HepG2 (cell line): Measurements from ENCODE around the gene MAP2K6. TPM values are rescaled to one million over a fixed set of nuclear protein-coding genes. Genes with fewer than 3 reads are reported as not detected.

Source experiments
- ATAC-seq: fragments of 200-7000 bp; cut with Tn5 transposase; 3 replicates; pipeline ENCODE4 v1.9.1; 2020; ENCODE audit warnings: mild to moderate bottlenecking, moderate library complexity
- BruUV-seq: library from RNA; stranded (reverse); fragments of 400-500 nt; replicated peaks from 2 replicates; lab custom pipeline; 2021; lab: Mats Ljungman, UMichigan
- CTCF ChIA-PET: fragments of 300-600 bp; formaldehyde crosslinking; extraction: SDS; loops from one replicate; lab custom pipeline; 2021; ENCODE audit warnings: low total read pairs, inconsistent platforms, low intra/inter-chr PET ratio; lab: Yijun Ruan, JAX
- POLR2A ChIA-PET: fragments of 350-600 bp; sonication (Branson Sonifier 250); formaldehyde crosslinking; loops from one replicate; lab custom pipeline; 2020; ENCODE audit warnings: antibody characterized with exemption, inconsistent platforms; lab: Yijun Ruan, JAX
- DNase-seq: peaks from one replicate; pipeline ENCODE4 v3.0.0-alpha.2; 2015; ENCODE audit warnings: low spot score
- FAIRE-seq: peaks from 3 replicates; lab custom pipeline; 2011; peaks lifted over from hg19 to GRCh38; lab: Jason Lieb, UNC
- H2AFZ ChIP-seq: one replicate; pipeline ENCODE4 v1.6.1; 2011; ENCODE audit warnings: low read length, inconsistent platforms
- H3K27ac ChIP-seq: fragments of 300-600 bp; 3 replicates; pipeline ENCODE4 v1.8.0; 2011; ENCODE audit warnings: mixed run types, mild to moderate bottlenecking, mixed read lengths, low read length, inconsistent platforms; ENCODE audit not compliant: insufficient read depth; ENCODE audit errors: extremely low read length
- H3K27me3 ChIP-seq, 2 experiments: fragments of 200-600 bp in 1 of 2; 2 replicates in 1 of 2; 3 replicates in 1 of 2; pipeline versions ENCODE4 v1.6.0 to v1.8.0; 2011; ENCODE audit warnings: low read length in 2 of 2, mild to moderate bottlenecking in 2 of 2, moderate library complexity in 2 of 2, inconsistent platforms in 1 of 2; ENCODE audit not compliant: insufficient read depth in 2 of 2, control insufficient read depth in 1 of 2
- H3K36me3 ChIP-seq, 2 experiments: fragments of 200-600 bp in 1 of 2; replicated peaks in 1 of 2; 2 replicates in 1 of 2; 3 replicates in 1 of 2; pipeline versions ENCODE4 v1.5.1 to v1.8.0; 2011; ENCODE audit warnings: low read length in 2 of 2, inconsistent platforms in 1 of 2; ENCODE audit not compliant: insufficient read depth in 2 of 2, control insufficient read depth in 1 of 2
- H3K4me1 ChIP-seq: 2 replicates; pipeline ENCODE4 v1.5.1; 2012; ENCODE audit warnings: low read length, inconsistent platforms; ENCODE audit not compliant: insufficient read depth
- H3K4me2 ChIP-seq: 2 replicates; pipeline ENCODE4 v1.6.0; 2011; ENCODE audit warnings: low read depth, low read length, inconsistent platforms
- H3K4me3 ChIP-seq, 3 experiments: fragments of 200-600 bp in 1 of 3; sonication (generic), shearing (Covaris generic) in 1 of 3; replicated peaks in 1 of 3; 2 replicates each; pipeline ENCODE4 v1.5.1; 2011 to 2016; ENCODE audit warnings: low read length in 3 of 3, inconsistent platforms in 2 of 3, low read depth in 2 of 3, mild to moderate bottlenecking in 2 of 3, control low read depth in 1 of 3, mixed read lengths in 1 of 3; ENCODE audit not compliant: insufficient read depth in 1 of 3
- H3K79me2 ChIP-seq: one replicate; pipeline ENCODE4 v1.6.1; 2011; ENCODE audit warnings: low read length, inconsistent platforms; ENCODE audit not compliant: insufficient read depth
- H3K9ac ChIP-seq: 2 replicates; pipeline ENCODE4 v1.6.0; 2011; ENCODE audit warnings: mild to moderate bottlenecking, low read depth, low read length, inconsistent platforms; ENCODE audit not compliant: insufficient read depth
- H3K9me3 ChIP-seq: 2 replicates; pipeline ENCODE4 v1.5.1; 2012; ENCODE audit warnings: mild to moderate bottlenecking, low read length
- H4K20me1 ChIP-seq: 2 replicates; pipeline ENCODE4 v1.6.0; 2011; ENCODE audit warnings: inconsistent platforms, mild to moderate bottlenecking, low read length, moderate library complexity; ENCODE audit not compliant: insufficient read depth
- FOSL1 ChIP-seq: sonication (generic); formaldehyde crosslinking; IDR thresholded peaks from 2 replicates; pipeline ENCODE4 v1.9.0; 2021; ENCODE audit warnings: missing genetic modification reagents, borderline replicate concordance
- IRF9 ChIP-seq: sonication (generic); formaldehyde crosslinking; IDR thresholded peaks from 2 replicates; pipeline ENCODE4 v1.8.0; 2022; ENCODE audit warnings: missing genetic modification reagents, mild to moderate bottlenecking, borderline replicate concordance
- KDM2A ChIP-seq: sonication (generic); formaldehyde crosslinking; IDR thresholded peaks from 2 replicates; pipeline ENCODE4 v1.4.0; 2020; ENCODE audit warnings: low read depth, missing genetic modification reagents, borderline replicate concordance
- PAF1 ChIP-seq: IDR thresholded peaks from 2 replicates; pipeline ENCODE4 v1.6.1; 2016; ENCODE audit warnings: missing genetic modification reagents, missing compliant biosample characterization
- RXRB ChIP-seq: IDR thresholded peaks from 2 replicates; pipeline ENCODE4 v1.6.1; 2016; ENCODE audit warnings: borderline replicate concordance, missing genetic modification reagents, missing compliant biosample characterization
- TOE1 ChIP-seq: sonication (generic); formaldehyde crosslinking; IDR thresholded peaks from 2 replicates; pipeline ENCODE4 v1.4.0; 2020; ENCODE audit warnings: mild to moderate bottlenecking, missing genetic modification reagents
- XBP1 ChIP-seq: sonication (generic); formaldehyde crosslinking; IDR thresholded peaks from 2 replicates; pipeline ENCODE4 v1.5.0; 2020; ENCODE audit warnings: missing genetic modification reagents
- ZBTB7B ChIP-seq: sonication (generic); formaldehyde crosslinking; IDR thresholded peaks from 2 replicates; pipeline ENCODE4 v1.4.0; 2020; ENCODE audit warnings: missing genetic modification reagents
- ZNF124 ChIP-seq: sonication (generic); formaldehyde crosslinking; IDR thresholded peaks from 2 replicates; pipeline ENCODE4 v1.4.0; 2020; ENCODE audit warnings: missing genetic modification reagents
- ZNF138 ChIP-seq: sonication (generic); formaldehyde crosslinking; IDR thresholded peaks from 2 replicates; pipeline ENCODE4 v1.5.0; 2020; ENCODE audit warnings: mild to moderate bottlenecking, low read depth, missing genetic modification reagents
- ZNF24 ChIP-seq: fragments of 450-650 bp; IDR thresholded peaks from 2 replicates; pipeline ENCODE4 v1.6.1; 2017; ENCODE audit warnings: antibody characterized with exemption, mild to moderate bottlenecking
- ZNF274 ChIP-seq: sonication (generic); formaldehyde crosslinking; IDR thresholded peaks from 2 replicates; pipeline ENCODE4 v1.5.1; 2020; ENCODE audit warnings: mild to moderate bottlenecking, missing genetic modification reagents
- ZNF34 ChIP-seq: sonication (generic); formaldehyde crosslinking; IDR thresholded peaks from 2 replicates; pipeline ENCODE4 v1.4.0; 2020; ENCODE audit warnings: mild to moderate bottlenecking, missing genetic modification reagents, borderline replicate concordance
- ZNF432 ChIP-seq: sonication (generic); formaldehyde crosslinking; IDR thresholded peaks from 2 replicates; pipeline ENCODE4 v1.5.0; 2020; ENCODE audit warnings: missing genetic modification reagents, mild to moderate bottlenecking, borderline replicate concordance
- ZNF605 ChIP-seq: sonication (generic); formaldehyde crosslinking; IDR thresholded peaks from 2 replicates; pipeline ENCODE4 v1.8.0; 2022; ENCODE audit warnings: mild to moderate bottlenecking, missing genetic modification reagents
- ZSCAN12 ChIP-seq: sonication (generic); formaldehyde crosslinking; IDR thresholded peaks from 2 replicates; pipeline ENCODE4 v1.9.0; 2021; ENCODE audit warnings: mild to moderate bottlenecking, missing genetic modification reagents
- WGBS: methylation state at CpG from one replicate; pipeline ENCODE4 v1.1.6; 2017; ENCODE audit warnings: low lambda C conversion rate; 5-methylcytosine and 5-hydroxymethylcytosine counted together
- in situ Hi-C: cut with HindIII; loops from 2 replicates; pipeline ENCODE4 v1.10.0; 2017; ENCODE audit warnings: low pct_unique_long_range_greater_than_20kb; ENCODE audit not compliant: extremely low pct_ligation_motif_present
- intact Hi-C: fragments of 100-400 bp; cut with micrococcal nuclease; formaldehyde crosslinking; loops from one replicate; pipeline ENCODE4 v1.10.0; 2022; ENCODE audit not compliant: unreplicated experiment
- polyA plus RNA-seq, 8 experiments: library from polyadenylated mRNA; depleted of rRNA in 3 of 8; stranded (reverse) in 7 of 8; unstranded in 1 of 8; fragments of >200 nt; fragmentation: Illumina TruSeq in 4 of 8; extraction: Trizol in 4 of 8; gene quantifications; 2 replicates each; pipeline versions ENCODE4 v1.2.1 to v1.2.3, GENCODE V29; 2011 to 2016; ENCODE audit warnings: low read depth in 4 of 8, missing spikeins in 1 of 8, mixed read lengths in 1 of 8; ENCODE audit not compliant: insufficient read depth in 1 of 8
- total RNA-seq, 5 experiments: library from RNA; depleted of rRNA; stranded (reverse); fragments of >200 nt; fragmentation: Illumina TruSeq; extraction: Trizol; gene quantifications; 2 replicates each; pipeline ENCODE4 v1.2.3, GENCODE V29; 2016; ENCODE audit warnings: low read depth in 1 of 5

The MAP2K6 gene
- total and polyA plus RNA-seq, 2 of the 13 experiments (the other 11 are each of a cell fraction or from before 2014, with no cell fraction given): 5.1 to 33.6 TPM

- Histone ChIP-seq H4K20me1 (no peaks in the 10 kb centered on the region), H3K4me2 (no peak overlapping the region), H3K9me3 (no peaks in the 10 kb centered on the region), H3K36me3 (no peaks in the 10 kb centered on the region), H2AFZ (no peak overlapping the region), H3K9ac (no peak overlapping the region), H3K27me3 (peaks cover 0 to 6% of the 10 kb centered on the region in 2 experiments; a peak in 1 of 5 replicates), H3K4me1 (no peaks in the 10 kb centered on the region), H3K79me2 (no peaks in the 10 kb centered on the region), H3K4me3 (no peak overlapping the region), H3K27ac (no peak overlapping the region)
- no TSS peak for BruUV-seq
- CTCF ChIA-PET: no interaction called here
- DNase-seq: no peak
- in situ Hi-C loops (no loop called here), intact Hi-C loops (no loop called here)
- POLR2A ChIA-PET: no interaction called here
- no peak for ATAC-seq
- FAIRE-seq: no peak
- WGBS: 63% methylated on average over 1 of the region's 1 CpG
- TF ChIP-seq TOE1 (CRISPR knock-in tag) (no peak), ZNF274 (CRISPR knock-in tag) (no peak), FOSL1 (no peak), ZNF605 (no peak), PAF1 (no peak), ZNF24 (no peak), IRF9 (no peak), ZSCAN12 (CRISPR knock-in tag) (no peak), RXRB (CRISPR knock-in tag) (no peak), ZNF432 (CRISPR knock-in tag) (no peak), ZNF34 (CRISPR knock-in tag) (no peak), ZBTB7B (CRISPR knock-in tag) (no peak), KDM2A (no peak), ZNF124 (CRISPR knock-in tag) (no peak), XBP1 (CRISPR knock-in tag) (no peak), ZNF138 (CRISPR knock-in tag) (no peak)
These were observed 176.2 kb downstream of the MAP2K6 start for GRCh38 chr17:69590671-69591070.
